ENCODE results near the gene MLST8. TPM values are rescaled to one million over a fixed set of nuclear protein-coding genes. Genes with fewer than 3 reads are reported as not detected.
A peak's percentile ranks its signal among the peaks of the same experiment; 100 is the strongest.

Gene MLST8
- total RNA-seq (10 to 100 TPM; 22.9 to 26.4 TPM), total RNA-seq (7.3 to 85.9 (median 21.2) reads per million in 172 experiments)
- polyA plus RNA-seq (2013, experiment 1 of 2) = 20.6 TPM
- 24.6 TPM for polyA plus RNA-seq (2013, experiment 2 of 2)

GRCh38 chr16:2205104-2205966 lies at the start of gene MLST8:
Gene MLST8, plus strand, starts transcription at chr16:2205454. Its CDS starts 632 bp downstream, at chr16:2206086.
- Mint-ChIP-seq H3K27ac (peak within 1 kb of the TSS; percentile 79), H3K36me3 (ENCODE audit: low read depth) (peaks cover 15% of the 10 kb centered on the region), H3K4me1 (ENCODE audit: low read depth) (peaks cover 13% of the 10 kb centered on the region), H3K4me3 (peak within 1 kb of the TSS; percentile 90), H3K9me3 (no peaks in the 10 kb centered on the region), H3K27me3 (no peaks in the 10 kb centered on the region)
- intact Hi-C loops (cut with DNase I, micrococcal nuclease) = loop anchor here (1.0 to 5.0 kb wide), 6 partner anchors 18 to 158 kb away; partner anchors contain the start of genes E4F1 (in 2 of the 2), ECI1 (in 2 of the 2), NTHL1 (in 1 of the 2) and RNPS1 (in 1 of the 2)
- ATAC-seq (ENCODE audit: poor library complexity) (peak; percentile 82), DNase-seq (peak; percentile 82 to 98 (median 92))
- H3K36me3 ChIP-seq (ENCODE audit: insufficient read depth, low read length) = peaks cover 32% of the 10 kb centered on the region
- TF ChIP-seq CTCF (IDR thresholded peaks at IDR 0.05) = peak; percentile 26
- H3K9me3 ChIP-seq (ENCODE audit: control insufficient read depth in 1 of 2, insufficient read depth in 1 of 2, low read length in 2 of 2) = no peaks in the 10 kb centered on the region
- POLR2A ChIA-PET = interaction anchor here (0.6 to 4.8 kb wide), 12 partner anchors 9 to 1525 kb away, joined by 3 to 47 read pairs (median 4); partner anchors contain the start of genes AMDHD2, E4F1, ECI1 and PGP
- CTCF ChIA-PET = interaction anchor here (1.1 to 1.8 kb wide), 2 partner anchors 10 to 65 kb away, joined by 3 to 4 read pairs; no protein-coding TSS in a partner anchor
- H3K4me1 ChIP-seq (ENCODE audit: insufficient read depth, low read length) = peaks cover 23% of the 10 kb centered on the region
- H3K27me3 ChIP-seq (ENCODE audit: control insufficient read depth in 1 of 2, insufficient read depth in 2 of 2, low read length in 2 of 2) = no peaks in the 10 kb centered on the region
- H3K27ac ChIP-seq (ENCODE audit: low read depth in 1 of 2, low read length in 2 of 2) = peak within 1 kb of the TSS; percentile 90 to 94
- H3K4me3 ChIP-seq (ENCODE audit: low read length) = peak within 1 kb of the TSS; percentile 59

- Mint-ChIP-seq H3K9me3 (no peaks in the 10 kb centered on the region), H3K27ac (peak overlapping the region; percentile 75), H3K4me3 (peak overlapping the region; percentile 94), H3K36me3 (ENCODE audit: low read depth) (peaks cover 19% of the 10 kb centered on the region), H3K4me1 (ENCODE audit: low read depth) (peaks cover 49% of the 10 kb centered on the region), H3K27me3 (no peaks in the 10 kb centered on the region)
- ChIA-PET POLR2A (interaction anchor here (0.6 to 2.8 kb wide), 45 partner anchors 9 to 736 kb away, joined by 3 to 41 read pairs (median 8); partner anchors contain the start of genes ATP6V0C, ECI1, FAHD1 and GFER), CTCF (interaction anchor here (1.2 to 2.4 kb wide), 7 partner anchors 15 to 192 kb away, joined by 3 to 12 read pairs (median 7); partner anchors contain the start of genes NTHL1, RPS2 and TSC2)
- no peak for TF ChIP-seq CTCF (IDR thresholded peaks at IDR 0.05)
- peaks cover 74% of the 10 kb centered on the region for H3K4me1 ChIP-seq (ENCODE audit: insufficient read depth, low read length)
- ATAC-seq (ENCODE audit: poor library complexity) = no peak
- H3K27me3 ChIP-seq (ENCODE audit: control insufficient read depth in 1 of 2, insufficient read depth in 2 of 2, low read length in 2 of 2) = no peaks in the 10 kb centered on the region
- DNase-seq = peak in 2 of 14 experiments; percentile 42 to 58
- peaks cover 16% of the 10 kb centered on the region for H3K36me3 ChIP-seq (ENCODE audit: insufficient read depth, low read length)
- intact Hi-C loops (cut with DNase I, micrococcal nuclease) = loop anchor here (1.0 to 10.0 kb wide), 3 partner anchors 49 to 291 kb away; partner anchors contain the start of gene MLST8 (in 1 of the 2)
- no peaks in the 10 kb centered on the region for H3K9me3 ChIP-seq (ENCODE audit: control insufficient read depth in 1 of 2, insufficient read depth in 1 of 2, low read length in 2 of 2)
- no peak overlapping the region for H3K27ac ChIP-seq (ENCODE audit: low read depth in 1 of 2, low read length in 2 of 2)
- H3K4me3 ChIP-seq (ENCODE audit: low read length) = peak overlapping the region; percentile 83
Observed at GRCh38 chr16:2155977-2156848, 49.0 kb upstream of the MLST8 start.
